ENCODE results near the gene LIG1. TPM values are rescaled to one million over a fixed set of nuclear protein-coding genes. Genes with fewer than 3 reads are reported as not detected.

The LIG1 gene
- total RNA-seq, 3 donors from 2014 or later (not counting 1 experiment from before 2014, with no cell fraction given): 45.4 to 65.2 (median 57.2) TPM

- H3K36me3 ChIP-seq (ENCODE audit: control insufficient read depth, insufficient read depth, low read length): peaks cover 28% of the 10 kb centered on the region
- WGBS (ENCODE audit: insufficient coverage): 100% methylated on average over 8 of the region's 9 CpGs
- intact Hi-C loops (cut with micrococcal nuclease): no loop called here
Observed at GRCh38 chr19:48148576-48148975, 21.6 kb downstream of the LIG1 start.

GRCh38 chr19:48147597-48148175 is 22.5 kb downstream of the LIG1 start:
- Mint-ChIP-seq H3K9me3 (no peaks in the 10 kb centered on the region), H3K4me1 (no peaks in the 10 kb centered on the region), H3K27me3 (ENCODE audit: low read depth in 2 of 2) (no peaks in the 10 kb centered on the region), H3K27ac (no peak overlapping the region), H3K36me3 (no peaks in the 10 kb centered on the region), H3K4me3 (no peak overlapping the region)
- Histone ChIP-seq H3K4me1 (ENCODE audit: control insufficient read depth, insufficient read depth, low read length) (no peaks in the 10 kb centered on the region), H3K27me3 (ENCODE audit: control insufficient read depth, insufficient read depth, low read length) (no peaks in the 10 kb centered on the region), H3K4me3 (ENCODE audit: low read length) (no peak overlapping the region), H3K27ac (ENCODE audit: low read length) (no peak overlapping the region), H3K36me3 (ENCODE audit: control insufficient read depth, insufficient read depth, low read length) (peaks cover 33% of the 10 kb centered on the region), H3K9me3 (ENCODE audit: control insufficient read depth, insufficient read depth, low read length) (no peaks in the 10 kb centered on the region)
- WGBS (ENCODE audit: insufficient coverage): 95% methylated on average over 3 of the region's 4 CpGs
- no peak for TF ChIP-seq CTCF (IDR thresholded peaks at IDR 0.05)
- ATAC-seq (no peak), DNase-seq (no peak)
- intact Hi-C loops (cut with micrococcal nuclease): no loop called here

More at GRCh38 chr19:48148576-48148975, 21.6 kb downstream of the LIG1 start:
- Mint-ChIP-seq H3K4me1 (no peaks in the 10 kb centered on the region), H3K27ac (no peak overlapping the region), H3K27me3 (ENCODE audit: low read depth in 2 of 2) (no peaks in the 10 kb centered on the region), H3K36me3 (no peaks in the 10 kb centered on the region), H3K4me3 (no peak overlapping the region), H3K9me3 (no peaks in the 10 kb centered on the region)
- DNase-seq: no peak
- H3K4me3 ChIP-seq (ENCODE audit: low read length): no peak overlapping the region
- no peaks in the 10 kb centered on the region for H3K4me1 ChIP-seq (ENCODE audit: control insufficient read depth, insufficient read depth, low read length)
- TF ChIP-seq CTCF (IDR thresholded peaks at IDR 0.05): no peak
- H3K27ac ChIP-seq (ENCODE audit: low read length): no peak overlapping the region
- H3K27me3 ChIP-seq (ENCODE audit: control insufficient read depth, insufficient read depth, low read length): no peaks in the 10 kb centered on the region
- ATAC-seq: no peak
- H3K9me3 ChIP-seq (ENCODE audit: control insufficient read depth, insufficient read depth, low read length): no peaks in the 10 kb centered on the region

- no peaks in the 10 kb centered on the region for H3K9me3 ChIP-seq (ENCODE audit: control insufficient read depth, insufficient read depth, low read length)
- H3K4me3 ChIP-seq (ENCODE audit: low read length): no peak overlapping the region
- DNase-seq: no peak
- 91% methylated on average over 6 of the region's 6 CpGs for WGBS (ENCODE audit: insufficient coverage)
- intact Hi-C loops (cut with micrococcal nuclease): no loop called here
- H3K36me3 ChIP-seq (ENCODE audit: control insufficient read depth, insufficient read depth, low read length): peaks cover 15% of the 10 kb centered on the region
- Mint-ChIP-seq H3K4me3 (no peak overlapping the region), H3K36me3 (no peaks in the 10 kb centered on the region), H3K4me1 (no peaks in the 10 kb centered on the region), H3K27ac (peak overlapping the region in 1 of 2 donors; percentile 42), H3K27me3 (ENCODE audit: low read depth in 2 of 2) (no peaks in the 10 kb centered on the region), H3K9me3 (no peaks in the 10 kb centered on the region)
- no peaks in the 10 kb centered on the region for H3K27me3 ChIP-seq (ENCODE audit: control insufficient read depth, insufficient read depth, low read length)
- H3K4me1 ChIP-seq (ENCODE audit: control insufficient read depth, insufficient read depth, low read length): no peaks in the 10 kb centered on the region
- no peak for TF ChIP-seq CTCF (IDR thresholded peaks at IDR 0.05)
- no peak overlapping the region for H3K27ac ChIP-seq (ENCODE audit: low read length)
- ATAC-seq: no peak
Observed at GRCh38 chr19:48139053-48139452, 31.1 kb downstream of the LIG1 start.

- H3K4me1 Mint-ChIP-seq: no peaks in the 10 kb centered on the region
- DNase-seq (no peak), ATAC-seq (no peak)
- no peaks in the 10 kb centered on the region for H3K27me3 ChIP-seq (ENCODE audit: control insufficient read depth, insufficient read depth, low read length)
- no peak overlapping the region for H3K4me3 Mint-ChIP-seq
- WGBS (ENCODE audit: insufficient coverage): 97% methylated on average over 26 of the region's 26 CpGs
- no peak overlapping the region for H3K27ac ChIP-seq (ENCODE audit: low read length)
- TF ChIP-seq CTCF (IDR thresholded peaks at IDR 0.05): no peak
- H3K27me3 Mint-ChIP-seq (ENCODE audit: low read depth in 2 of 2): no peaks in the 10 kb centered on the region
- no peaks in the 10 kb centered on the region for H3K36me3 Mint-ChIP-seq
- H3K36me3 ChIP-seq (ENCODE audit: control insufficient read depth, insufficient read depth, low read length): peaks cover 7% of the 10 kb centered on the region
- intact Hi-C loops (cut with micrococcal nuclease): no loop called here
- H3K9me3 ChIP-seq (ENCODE audit: control insufficient read depth, insufficient read depth, low read length): no peaks in the 10 kb centered on the region
- no peak overlapping the region for H3K27ac Mint-ChIP-seq
- no peaks in the 10 kb centered on the region for H3K9me3 Mint-ChIP-seq
- no peaks in the 10 kb centered on the region for H3K4me1 ChIP-seq (ENCODE audit: control insufficient read depth, insufficient read depth, low read length)
- no peak overlapping the region for H3K4me3 ChIP-seq (ENCODE audit: low read length)
Observed at GRCh38 chr19:48137411-48137810, 32.7 kb downstream of the LIG1 start.

Measured in natural killer cell (primary cell).